GM21737 (cell line): ENCODE measurements around the gene GABRA5.

ENCODE experiments used
- ATAC-seq: cut with Tn5 transposase; IDR thresholded peaks from one replicate; pipeline ENCODE4 v1.9.1; 2021; ENCODE audit warnings: mild to moderate bottlenecking, moderate library complexity; ENCODE audit not compliant: unreplicated experiment

The GABRA5 gene

GRCh38 chr15:26921433-26921832, 54.6 kb downstream of the GABRA5 start:
- ATAC-seq: no peak

DNA sequence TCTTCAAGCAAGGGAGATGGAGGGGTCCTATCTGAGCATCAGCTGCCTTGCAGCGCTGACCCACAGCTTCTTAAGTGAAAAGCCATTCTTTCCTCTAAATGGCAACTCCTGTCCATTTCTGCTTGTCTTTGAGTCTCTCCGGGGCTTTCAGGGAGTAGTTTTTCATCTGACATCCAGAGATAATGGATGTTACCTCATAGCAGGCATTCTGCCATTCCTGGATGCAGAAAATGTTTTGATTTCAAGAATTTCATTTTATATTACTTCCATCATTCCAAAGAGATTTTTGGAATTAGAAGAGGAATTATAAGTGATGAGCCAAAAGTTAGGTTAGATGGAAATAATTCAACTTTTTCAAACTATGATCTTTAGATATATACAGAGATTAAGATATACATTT, 59.2 kb downstream of the GABRA5 start:
- ATAC-seq: no peak

DNA sequence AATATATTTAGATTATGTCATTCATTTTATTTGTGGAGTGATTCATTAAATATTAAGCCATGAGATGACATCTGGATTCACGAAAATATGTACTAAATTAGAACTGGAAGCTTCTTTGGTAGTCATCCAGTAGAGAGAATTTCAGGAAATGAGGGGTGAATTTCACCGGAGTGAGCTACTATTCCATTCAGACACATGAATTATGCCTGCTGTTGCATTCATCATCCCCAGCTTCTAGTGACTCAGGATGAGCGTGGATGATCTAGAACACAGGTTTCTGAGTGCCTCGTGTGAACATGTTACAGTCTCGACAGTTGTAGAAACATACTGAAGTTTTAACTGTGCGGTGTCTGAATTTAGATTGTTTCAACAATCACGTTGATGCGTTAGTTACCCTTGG, 61.2 kb downstream of the GABRA5 start:
- ATAC-seq: no peak

DNA sequence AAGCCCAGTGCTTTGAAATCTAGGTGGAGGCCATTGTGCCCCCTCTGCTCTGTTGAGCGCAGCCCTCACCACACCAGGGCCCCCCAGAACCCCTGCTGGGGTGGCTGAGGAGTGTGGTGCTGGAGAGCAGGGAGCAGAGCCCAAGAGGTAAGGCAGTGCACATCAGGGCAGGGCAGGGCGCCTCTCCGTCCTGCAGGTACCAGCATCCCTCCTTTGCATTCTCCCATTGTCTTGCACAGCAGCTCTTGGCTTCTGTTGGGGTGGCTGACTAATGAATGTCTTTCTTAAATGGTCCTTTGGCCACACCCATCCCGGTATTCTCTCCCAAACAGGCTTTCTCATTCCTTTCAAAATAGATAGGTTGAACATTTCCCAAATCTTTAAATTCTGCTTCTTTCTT, 62.7 kb downstream of the GABRA5 start:
- no peak for ATAC-seq

DNA sequence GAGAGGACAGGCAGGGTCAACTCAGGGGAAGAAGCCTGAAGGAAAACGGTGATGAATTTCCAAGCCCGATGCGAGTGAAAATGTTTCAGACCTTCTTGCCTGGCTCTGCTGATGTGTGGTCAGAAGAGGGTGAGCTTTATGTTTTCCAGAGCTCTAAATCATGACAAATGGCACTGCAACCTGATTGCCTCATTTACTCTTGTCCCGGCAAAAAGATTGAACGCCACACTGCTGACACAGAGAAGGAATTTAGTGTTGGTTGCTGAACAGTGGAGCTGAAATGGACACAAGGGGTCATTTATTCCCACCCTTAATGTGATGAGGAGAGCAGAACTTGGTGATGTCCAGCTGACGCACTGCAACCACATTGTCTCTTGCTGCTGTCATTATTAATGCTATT, 68.0 kb downstream of the GABRA5 start:
- ATAC-seq: no peak

DNA sequence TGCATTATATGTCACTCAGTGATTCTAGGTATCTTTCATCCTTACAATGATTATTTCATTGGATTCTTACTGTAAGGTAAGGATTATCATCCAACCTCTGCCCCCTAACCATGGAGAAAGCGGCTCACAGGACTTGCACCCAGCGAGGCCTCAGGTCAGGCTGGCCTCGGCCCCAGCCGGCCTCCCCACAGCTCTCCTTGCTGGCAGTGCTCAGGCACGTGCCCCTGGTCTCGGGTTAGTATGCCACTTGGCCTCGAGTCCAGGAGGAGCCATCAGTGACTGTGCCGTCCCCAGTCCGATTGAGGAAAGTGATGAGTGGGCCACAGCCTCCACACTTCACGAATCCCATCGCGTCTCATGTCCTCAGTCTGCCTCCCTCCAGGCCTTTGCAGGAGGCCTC, 68.5 kb downstream of the GABRA5 start:
- no peak for ATAC-seq

DNA sequence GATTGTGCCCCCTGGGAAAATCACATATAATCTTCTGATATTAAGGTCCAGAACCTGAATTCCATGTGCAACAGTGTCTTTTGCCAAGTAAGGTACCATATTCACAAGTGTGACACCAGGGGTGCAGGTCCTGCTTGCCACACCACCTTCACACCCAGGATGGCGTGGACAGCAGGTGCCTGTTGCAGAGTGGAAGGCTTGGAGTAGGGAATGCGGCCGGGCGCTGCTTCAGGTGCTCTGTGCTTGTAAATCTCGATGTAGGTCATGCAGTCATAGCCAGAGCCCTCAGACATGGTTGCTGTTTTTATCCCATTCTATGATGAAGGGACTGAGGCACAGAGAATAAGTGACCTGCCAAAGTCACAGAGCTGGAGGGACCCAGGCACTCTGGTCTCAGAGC, 69.6 kb downstream of the GABRA5 start:
- ATAC-seq: no peak

DNA sequence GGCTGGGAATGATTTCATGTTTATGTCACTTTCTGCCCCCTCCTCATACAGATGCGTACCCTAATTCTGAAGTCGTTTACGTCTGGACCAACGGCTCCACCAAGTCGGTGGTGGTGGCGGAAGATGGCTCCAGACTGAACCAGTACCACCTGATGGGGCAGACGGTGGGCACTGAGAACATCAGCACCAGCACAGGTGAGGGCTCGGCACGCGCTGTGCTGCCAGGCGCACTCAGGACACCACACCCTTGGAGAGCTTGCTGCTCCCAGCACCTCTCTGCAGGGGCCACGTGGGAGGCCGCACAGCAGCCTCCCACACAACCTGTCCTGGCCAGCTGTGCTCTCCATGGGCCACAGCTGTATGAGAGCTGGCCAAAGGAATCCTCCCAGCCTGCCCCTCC, 70.3 kb downstream of the GABRA5 start:
- ATAC-seq: no peak

DNA sequence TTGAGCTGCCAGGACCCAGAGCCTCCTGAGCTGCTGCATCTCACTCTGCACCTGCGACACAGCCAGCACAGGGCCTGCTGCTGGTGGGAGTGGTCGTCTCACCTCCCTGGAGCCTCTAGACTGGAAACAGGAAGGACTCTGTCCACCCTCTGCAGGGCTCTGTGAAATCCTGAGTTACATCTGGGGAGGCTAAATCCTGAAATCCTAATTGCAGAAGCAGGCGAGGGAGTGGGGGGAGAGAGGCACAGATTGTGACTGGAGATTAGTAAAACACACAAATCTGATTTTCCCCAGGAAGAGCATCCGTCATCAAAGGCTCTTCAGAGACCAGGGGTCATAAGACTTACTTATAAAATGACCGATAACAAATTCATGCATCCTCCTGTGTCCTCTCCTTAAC, 72.5 kb downstream of the GABRA5 start:
- ATAC-seq: no peak

DNA sequence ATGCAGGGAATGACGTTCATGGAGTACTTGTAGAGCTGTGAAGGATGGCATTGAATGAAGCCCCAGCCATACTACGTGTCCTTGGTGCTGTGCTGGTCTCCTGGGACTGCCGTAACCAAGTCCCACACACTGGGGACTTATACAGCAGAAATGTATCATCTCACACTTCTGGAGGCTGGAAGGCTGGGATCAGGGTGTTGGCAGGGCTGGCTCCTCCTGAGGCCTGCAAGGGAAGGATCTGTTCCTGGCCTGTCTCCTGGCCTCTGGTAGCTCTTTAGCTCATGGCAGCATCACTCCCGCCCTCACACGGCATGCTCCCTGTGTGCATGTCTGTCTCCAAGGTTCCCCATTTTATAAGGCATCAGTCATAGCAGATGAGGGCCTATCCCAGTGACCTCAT, 74.6 kb downstream of the GABRA5 start:
- no peak for ATAC-seq

DNA sequence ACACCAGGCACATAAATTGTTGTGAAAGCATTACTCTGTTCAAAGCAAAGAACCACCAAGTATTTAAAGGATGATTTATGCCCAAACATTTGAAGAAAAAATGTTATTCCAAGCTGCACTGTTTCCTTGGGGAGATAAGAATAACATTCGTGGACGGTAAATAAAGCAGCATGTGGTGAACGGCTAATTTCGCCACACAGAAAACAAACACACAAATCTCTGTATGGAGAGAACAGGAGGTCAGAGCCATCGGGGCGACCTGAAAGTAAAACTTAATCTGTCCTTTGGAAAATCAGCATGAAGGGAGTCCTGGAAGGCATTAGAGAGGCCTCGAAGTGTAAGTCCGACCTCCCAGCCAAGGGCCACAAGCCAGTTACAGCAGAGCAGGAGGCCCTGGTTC, 77.0 kb downstream of the GABRA5 start:
- no peak for ATAC-seq

DNA sequence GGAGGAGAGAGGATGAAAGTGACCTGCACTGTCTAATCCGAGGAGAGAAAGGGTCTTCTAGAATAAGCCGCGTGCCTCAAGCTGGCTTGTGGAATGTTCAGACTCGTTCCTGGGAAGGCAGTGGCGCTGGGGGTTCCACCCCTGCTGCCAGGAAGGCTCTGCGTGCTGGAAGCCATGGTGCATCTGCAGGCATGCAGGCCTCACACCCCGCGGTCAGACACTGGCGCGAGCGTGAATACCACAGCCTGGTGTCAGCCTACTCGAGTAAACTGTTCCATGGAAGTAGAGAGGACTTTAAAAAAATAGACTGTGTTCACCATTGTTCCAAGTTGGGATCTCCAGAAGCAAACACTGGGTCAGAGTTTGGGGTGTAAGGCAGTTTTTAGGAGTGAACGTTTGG, 78.2 kb downstream of the GABRA5 start:
- ATAC-seq: no peak

DNA sequence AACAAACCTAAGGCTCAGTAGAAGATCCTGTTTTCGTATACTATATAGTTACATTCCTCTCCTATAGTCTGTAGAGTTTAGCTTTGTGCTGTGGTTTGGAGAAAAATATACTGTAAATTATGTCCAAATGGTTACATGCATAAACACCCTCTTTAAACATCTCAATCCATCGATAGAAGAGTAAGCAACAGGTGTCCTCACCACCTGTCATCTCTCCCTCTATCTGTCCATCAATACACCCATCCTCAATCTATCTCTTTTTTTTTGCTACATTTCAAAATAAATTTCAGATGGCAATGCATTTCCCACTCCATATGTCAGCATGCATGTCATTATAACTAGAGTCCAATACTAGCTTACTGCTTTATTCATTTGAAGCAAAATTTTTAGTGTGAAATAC, 83.1 kb downstream of the GABRA5 start:
- no peak for ATAC-seq

GRCh38 chr15:26954403-26954802, 87.5 kb downstream of the GABRA5 start:
- no peak for ATAC-seq

DNA sequence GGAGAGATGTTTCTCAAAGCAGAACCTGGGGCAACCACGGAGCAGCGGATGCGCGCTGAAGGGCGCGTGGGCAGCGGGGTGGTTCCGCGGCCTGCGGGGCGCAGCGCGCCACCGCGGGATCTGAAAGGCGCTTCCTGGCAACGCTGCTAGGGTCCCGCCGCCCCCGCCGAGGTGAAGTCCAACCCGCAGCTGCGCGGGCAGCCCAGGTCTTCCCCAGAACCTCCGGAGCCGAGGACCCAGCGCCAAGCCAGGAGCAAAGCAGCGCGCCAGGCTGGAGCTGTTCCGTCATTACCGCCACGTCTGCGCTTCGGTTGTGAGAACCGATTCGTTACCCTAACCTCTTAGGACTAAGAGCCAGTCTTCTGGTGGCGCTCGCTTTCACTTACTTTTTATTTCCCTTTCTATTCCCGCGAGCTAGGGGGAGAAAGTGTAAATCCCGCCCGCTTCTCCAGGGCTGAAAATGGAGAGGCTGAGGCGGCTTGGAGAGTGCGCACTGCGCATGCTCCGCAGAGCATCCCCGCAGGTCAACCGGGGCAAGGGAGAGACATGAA, 100.9 kb downstream of the GABRA5 start:
- no peak for ATAC-seq

DNA sequence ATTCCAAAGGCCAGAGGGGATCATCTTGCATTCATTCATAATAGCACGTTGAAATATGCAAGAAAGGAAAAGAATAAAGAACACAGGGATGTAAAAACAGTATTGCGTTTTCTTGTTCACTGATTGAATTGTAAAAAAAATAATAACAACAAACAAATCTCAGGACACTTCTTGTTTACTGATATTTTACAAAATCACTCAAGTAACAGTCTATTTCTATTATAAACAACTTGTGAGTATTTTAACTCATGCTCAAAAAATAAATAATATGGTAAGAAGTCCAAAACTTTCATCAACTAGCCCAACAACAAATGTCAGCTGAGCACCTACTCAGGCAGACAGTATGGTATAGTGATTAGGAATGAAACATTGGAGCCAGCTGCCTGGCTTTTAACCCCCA, 101.9 kb downstream of the GABRA5 start:
- no peak for ATAC-seq

- ATAC-seq: no peak
These were observed 103.9 kb downstream of the GABRA5 start, which contains the start of gene GABRG3 for GRCh38 chr15:26970712-26971210. GABRG3 (plus strand) TSS chr15:26971181.

DNA sequence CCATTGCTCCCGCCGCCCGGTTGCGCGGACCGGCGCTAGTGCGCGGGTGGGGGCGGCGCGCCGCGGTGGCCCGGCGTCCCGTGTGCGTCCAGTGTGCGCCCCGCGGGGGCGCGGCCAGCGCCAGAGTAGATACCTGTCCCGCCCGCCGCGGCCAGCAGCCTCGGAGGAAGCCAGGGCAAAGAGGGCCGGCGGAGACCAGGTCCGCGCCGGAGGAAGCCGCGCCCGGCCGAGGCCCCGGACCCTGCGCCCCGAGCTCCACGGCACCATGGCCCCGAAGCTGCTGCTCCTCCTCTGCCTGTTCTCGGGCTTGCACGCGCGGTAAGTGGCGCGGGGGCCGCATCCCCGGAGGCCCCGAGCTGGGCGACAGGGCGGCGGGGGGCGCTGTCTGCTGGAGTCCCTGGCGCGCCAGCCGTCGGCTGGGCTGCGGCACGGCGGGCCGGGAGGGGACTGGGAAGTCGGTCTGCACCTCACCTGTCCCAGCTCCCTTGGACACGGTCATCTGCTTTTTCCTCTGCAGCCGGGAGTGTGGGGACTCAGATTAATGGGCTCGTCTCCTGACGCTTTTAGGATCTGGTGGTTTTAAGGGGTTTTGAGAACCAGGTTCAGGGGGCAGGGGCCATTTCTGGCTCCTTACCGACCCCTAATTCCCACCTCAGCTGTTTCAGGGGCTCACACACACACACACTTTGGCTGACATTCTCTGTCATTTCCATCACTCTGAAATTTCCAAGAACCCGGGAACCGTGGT, 104.6 kb downstream of the GABRA5 start:
- no peak for ATAC-seq

DNA sequence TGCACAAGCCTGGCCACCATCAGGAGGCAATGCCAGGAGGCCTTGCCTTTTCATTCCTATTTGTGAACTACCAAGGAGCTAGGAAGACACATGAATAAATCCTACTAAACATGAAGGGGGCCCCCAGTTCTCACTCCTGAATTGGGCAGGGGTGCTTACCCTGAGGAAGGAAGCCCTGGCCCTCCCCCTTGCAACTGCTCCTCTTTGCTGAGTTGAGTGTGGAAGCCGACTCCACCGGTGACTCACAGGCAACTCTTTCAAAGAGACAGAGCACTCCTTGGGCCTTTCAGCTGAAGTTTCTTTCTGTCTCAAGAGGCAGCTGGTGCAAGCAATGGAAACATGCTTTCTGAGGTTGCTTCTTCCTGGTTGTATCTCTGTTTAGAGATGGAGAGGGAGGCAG, 105.8 kb downstream of the GABRA5 start:
- ATAC-seq: no peak

- no peak for ATAC-seq
These were observed 107.4 kb downstream of the GABRA5 start for GRCh38 chr15:26974120-26974780.

- ATAC-seq: no peak
These were observed 114.6 kb downstream of the GABRA5 start for GRCh38 chr15:26981492-26981891.

GRCh38 chr15:26983822-26984221, 117.0 kb downstream of the GABRA5 start:
- ATAC-seq: no peak
